ENCODE data around the gene ADAMTS5. TPM values are rescaled to one million over a fixed set of nuclear protein-coding genes. Genes with fewer than 3 reads are reported as not detected.

The ADAMTS5 gene
- total RNA-seq, 1 experiment from 2014 or later: 0.05 TPM

GRCh38 chr21:26920055-26920454 is 46.8 kb downstream of the ADAMTS5 start:
- H3K4me1 ChIP-seq (ENCODE audit: control insufficient read depth, insufficient read depth, low read length): no peaks in the 10 kb centered on the region
- ATAC-seq (no peak), DNase-seq (ENCODE audit: low read depth, low spot score) (no peak)
- H3K9me3 ChIP-seq (ENCODE audit: control insufficient read depth, insufficient read depth, low read depth, low read length): no peaks in the 10 kb centered on the region
- CTCF ChIA-PET: no interaction called here
- POLR2A ChIA-PET: no interaction called here
- H3K27ac ChIP-seq (ENCODE audit: low read length): no peak overlapping the region
- no peak for TF ChIP-seq SIN3A (IDR thresholded peaks at IDR 0.05; ENCODE audit: borderline replicate concordance, insufficient read depth, low read depth, low read length)
- no peak for TF ChIP-seq REST (IDR thresholded peaks at IDR 0.05; ENCODE audit: insufficient read depth in 1 of 2, low read depth in 2 of 2, low read length in 1 of 2)
- TF ChIP-seq CTCF (IDR thresholded peaks at IDR 0.05): no peak
- TF ChIP-seq TCF7L2 (IDR thresholded peaks at IDR 0.05; ENCODE audit: low read depth, low read length): no peak
- TF ChIP-seq POLR2AphosphoS5 (IDR thresholded peaks at IDR 0.05; ENCODE audit: low read depth, low read length): no peak
- BruUV-seq (replicated peaks): no TSS peak
- intact Hi-C loops (cut with micrococcal nuclease; ENCODE audit: unreplicated experiment): no loop called here
- in situ Hi-C loops (cut with HindIII; ENCODE audit: low pct_unique_long_range_greater_than_20kb, low sequenced_read_pairs): no loop called here
- no peaks in the 10 kb centered on the region for H3K27me3 ChIP-seq (ENCODE audit: control insufficient read depth, insufficient read depth, low read length)
- H3K4me3 ChIP-seq (ENCODE audit: low read depth in 2 of 2, low read length in 2 of 2): no peak overlapping the region
- H3K36me3 ChIP-seq (ENCODE audit: control insufficient read depth, insufficient read depth, low read length): no peaks in the 10 kb centered on the region

- no peak overlapping the region for H3K27ac ChIP-seq (ENCODE audit: low read length)
- intact Hi-C loops (cut with micrococcal nuclease; ENCODE audit: unreplicated experiment): no loop called here
- CTCF ChIA-PET: no interaction called here
Measured at GRCh38 chr21:26918323-26919079, 48.4 kb downstream of the ADAMTS5 start.

More at GRCh38 chr21:26918323-26919079, 48.4 kb downstream of the ADAMTS5 start:
- POLR2A ChIA-PET: no interaction called here
- no peaks in the 10 kb centered on the region for H3K4me1 ChIP-seq (ENCODE audit: control insufficient read depth, insufficient read depth, low read length)
- no TSS peak for BruUV-seq (replicated peaks)
- H3K27me3 ChIP-seq (ENCODE audit: control insufficient read depth, insufficient read depth, low read length): no peaks in the 10 kb centered on the region
- H3K9me3 ChIP-seq (ENCODE audit: control insufficient read depth, insufficient read depth, low read depth, low read length): no peaks in the 10 kb centered on the region
- no peak for ATAC-seq
- H3K36me3 ChIP-seq (ENCODE audit: control insufficient read depth, insufficient read depth, low read length): no peaks in the 10 kb centered on the region
- no peak for DNase-seq (ENCODE audit: low read depth, low spot score)
- TF ChIP-seq POLR2AphosphoS5 (IDR thresholded peaks at IDR 0.05; ENCODE audit: low read depth, low read length) (no peak), CTCF (IDR thresholded peaks at IDR 0.05) (no peak), TCF7L2 (IDR thresholded peaks at IDR 0.05; ENCODE audit: low read depth, low read length) (no peak), REST (IDR thresholded peaks at IDR 0.05; ENCODE audit: insufficient read depth in 1 of 2, low read depth in 2 of 2, low read length in 1 of 2) (no peak), SIN3A (IDR thresholded peaks at IDR 0.05; ENCODE audit: borderline replicate concordance, insufficient read depth, low read depth, low read length) (no peak)
- H3K4me3 ChIP-seq (ENCODE audit: low read depth in 2 of 2, low read length in 2 of 2): no peak overlapping the region
- in situ Hi-C loops (cut with HindIII; ENCODE audit: low pct_unique_long_range_greater_than_20kb, low sequenced_read_pairs): no loop called here
